ENCODE data around the gene SP140. TPM values are rescaled to one million over a fixed set of nuclear protein-coding genes. Genes with fewer than 3 reads are reported as not detected.
"Not testable (repeated sequence)": the region's sequence is repeated elsewhere in the genome, so short reads cannot be mapped to it uniquely, and the experiment has no call there.

The SP140 gene
- total RNA-seq, 2 donors from 2014 or later, result 1.7 to 2.2 TPM

- no peak overlapping the region for H3K27ac ChIP-seq
- intact Hi-C loops (cut with DNase I), result no loop called here
- H3K36me3 ChIP-seq, result no peaks in the 10 kb centered on the region
- no peaks in the 10 kb centered on the region for H3K9me3 ChIP-seq
- TF ChIP-seq CTCF (IDR thresholded peaks at IDR 0.05), result no peak
- no peak overlapping the region for H3K4me3 ChIP-seq
- no peaks in the 10 kb centered on the region for H3K4me1 ChIP-seq
- H3K27me3 ChIP-seq, result no peaks in the 10 kb centered on the region
- DNase-seq, result no peak
- H3K9ac ChIP-seq (ENCODE audit: low read depth in 2 of 2, low read length in 2 of 2), result no peak overlapping the region
These were observed 110.4 kb downstream of the SP140 start for GRCh38 chr2:230335864-230336506.

- intact Hi-C loops (cut with DNase I); DNase-seq: not testable (repeated sequence)
These were observed 116.5 kb downstream of the SP140 start for GRCh38 chr2:230341936-230342528.

DNA sequence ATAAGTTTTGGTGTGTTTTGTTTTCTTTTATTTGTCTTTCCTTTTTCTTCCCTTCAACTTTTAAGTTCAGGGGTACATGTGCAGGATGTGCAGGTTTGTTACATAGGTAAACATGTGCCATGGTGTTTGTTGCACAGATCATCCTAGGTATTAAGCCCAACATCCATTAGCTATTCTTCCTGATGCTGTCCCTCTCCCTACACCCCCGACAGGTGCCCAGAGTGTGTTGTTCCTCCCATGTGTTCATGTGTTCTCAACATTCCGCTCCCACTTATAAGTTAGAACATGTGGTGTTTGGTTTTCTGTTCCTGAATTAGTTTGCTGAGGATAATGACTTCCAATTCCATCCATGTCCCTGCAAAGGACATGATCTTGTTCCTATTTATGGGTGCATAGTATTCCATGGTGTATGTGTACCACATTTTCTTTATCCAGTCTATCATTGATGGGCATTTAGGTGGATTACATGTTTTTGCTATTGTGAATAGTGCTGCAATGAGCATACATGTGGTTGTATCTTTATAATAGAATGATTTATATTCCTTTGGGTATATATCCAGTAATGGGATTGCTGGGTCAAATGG is 117.6 kb downstream of the SP140 start:
- H3K4me3 ChIP-seq; H3K27me3 ChIP-seq; DNase-seq; H3K9me3 ChIP-seq; H3K36me3 ChIP-seq; H3K4me1 ChIP-seq; intact Hi-C loops (cut with DNase I); H3K9ac ChIP-seq (ENCODE audit: low read depth in 2 of 2, low read length in 2 of 2); H3K27ac ChIP-seq: not testable (repeated sequence)

More at GRCh38 chr2:230341936-230342528, 116.5 kb downstream of the SP140 start:
- H3K4me1 ChIP-seq; H3K9ac ChIP-seq (ENCODE audit: low read depth in 2 of 2, low read length in 2 of 2); H3K36me3 ChIP-seq; H3K27ac ChIP-seq; H3K27me3 ChIP-seq; H3K4me3 ChIP-seq; H3K9me3 ChIP-seq: not testable (repeated sequence)

DNA sequence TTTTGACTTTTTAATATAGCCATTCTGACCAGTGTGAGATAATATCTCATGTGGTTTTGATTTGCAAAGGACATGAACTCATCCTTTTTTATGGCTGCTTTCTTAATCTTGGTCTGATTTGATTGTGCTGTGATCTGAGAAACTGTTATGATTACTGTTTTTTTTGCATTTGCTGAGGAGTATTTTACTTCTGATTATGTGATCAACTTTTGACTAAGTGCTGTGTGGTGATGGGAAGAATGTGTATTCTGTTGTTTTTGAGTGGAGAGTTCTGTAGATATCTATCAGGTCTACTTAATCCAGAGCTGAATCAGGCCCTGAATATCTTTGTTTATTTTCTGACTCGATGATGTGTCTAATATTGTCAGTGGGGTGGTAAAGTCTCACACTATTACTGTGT is 118.2 kb downstream of the SP140 start:
- no peak for TF ChIP-seq CTCF (IDR thresholded peaks at IDR 0.05)

DNA sequence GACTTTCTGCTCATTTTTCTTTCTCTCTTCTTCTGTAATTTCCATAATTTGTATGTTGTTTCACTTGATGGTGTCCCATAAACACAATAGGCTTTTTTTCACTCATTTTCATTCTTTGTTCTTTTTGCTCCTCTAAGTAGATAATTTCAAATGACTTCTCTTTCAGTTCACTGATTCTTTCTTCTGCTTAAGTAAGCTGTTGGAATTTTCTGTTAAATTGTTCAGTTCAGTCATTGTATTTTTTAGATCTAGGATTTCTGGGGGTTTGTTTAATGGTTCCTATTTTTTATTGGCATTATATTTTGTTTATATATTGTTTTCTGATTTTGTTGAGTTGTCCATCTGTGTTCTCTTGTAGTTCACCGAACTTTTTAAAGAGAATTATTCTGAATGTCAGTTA is 120.9 kb downstream of the SP140 start:
- Histone ChIP-seq H3K36me3 (no peaks in the 10 kb centered on the region), H3K9ac (ENCODE audit: low read depth in 2 of 2, low read length in 2 of 2) (no peak overlapping the region)

More for the DNA sequence above, 118.2 kb downstream of the SP140 start:
- Histone ChIP-seq H3K9me3 (no peaks in the 10 kb centered on the region), H3K27ac (no peak overlapping the region), H3K27me3 (no peaks in the 10 kb centered on the region), H3K4me3 (no peak overlapping the region), H3K36me3 (no peaks in the 10 kb centered on the region), H3K9ac (ENCODE audit: low read depth in 2 of 2, low read length in 2 of 2) (no peak overlapping the region), H3K4me1 (no peaks in the 10 kb centered on the region)
- DNase-seq, result no peak
- intact Hi-C loops (cut with DNase I), result no loop called here

More for the DNA sequence above, 120.9 kb downstream of the SP140 start:
- Histone ChIP-seq H3K27me3 (no peaks in the 10 kb centered on the region), H3K4me3 (no peak overlapping the region), H3K9me3 (no peaks in the 10 kb centered on the region), H3K27ac (no peak overlapping the region), H3K4me1 (no peaks in the 10 kb centered on the region)
- no peak for DNase-seq
- no peak for TF ChIP-seq CTCF (IDR thresholded peaks at IDR 0.05)
- intact Hi-C loops (cut with DNase I), result no loop called here

Measured in colonic mucosa (tissue), 4 donors.